PC-3 (cell line): Measurements from ENCODE around the gene SLC38A9. TPM values are rescaled to one million over a fixed set of nuclear protein-coding genes. Genes with fewer than 3 reads are reported as not detected.

ENCODE experiments used
- ATAC-seq: fragments of 200-7000 bp; cut with Tn5 transposase; 2 replicates; pipeline ENCODE4 v1.9.1; 2020; ENCODE audit warnings: mild to moderate bottlenecking, moderate library complexity
- BruUV-seq: library from RNA; stranded (reverse); fragments of 400-500 nt; replicated peaks from 2 replicates; lab custom pipeline; 2021; lab: Mats Ljungman, UMichigan
- CTCF ChIA-PET: fragments of 300-600 bp; sonication (Branson Sonifier 250); formaldehyde crosslinking; loops from one replicate; lab custom pipeline; 2022; ENCODE audit warnings: antibody characterized with exemption; lab: Charles Lee
- POLR2A ChIA-PET: fragments of 300-600 bp; sonication (Branson Sonifier 250); formaldehyde crosslinking; loops from one replicate; lab custom pipeline; 2022; ENCODE audit warnings: antibody characterized with exemption; ENCODE audit not compliant: unreplicated experiment; lab: Charles Lee
- DNase-seq: peaks from one replicate; pipeline ENCODE4 v3.0.0-alpha.2; 2015
- H2AFZ ChIP-seq: fragments of 300-600 bp; sonication (generic); 2 replicates; pipeline ENCODE4 v1.6.0; 2016; ENCODE audit warnings: antibody characterized with exemption, low read length
- H3F3A ChIP-seq: fragments of 300-600 bp; sonication (generic); one replicate; pipeline ENCODE4 v1.6.0; 2017; ENCODE audit warnings: antibody characterized with exemption, low read length, control low read depth, mild to moderate bottlenecking; ENCODE audit not compliant: unreplicated experiment
- H3K27ac ChIP-seq: fragments of 300-600 bp; sonication (generic); 2 replicates; pipeline ENCODE4 v1.5.1; 2016; ENCODE audit warnings: mild to moderate bottlenecking, low read length
- H3K27me3 ChIP-seq: fragments of 300-600 bp; sonication (generic); 2 replicates; pipeline ENCODE4 v1.6.1; 2016; ENCODE audit warnings: low read length, mixed read lengths
- H3K36me3 ChIP-seq: fragments of 300-600 bp; sonication (generic); 2 replicates; pipeline ENCODE4 v1.6.1; 2016; ENCODE audit warnings: low read depth, mixed run types, low read length, mixed read lengths
- H3K4me1 ChIP-seq: fragments of 300-600 bp; sonication (generic); 2 replicates; pipeline ENCODE4 v1.5.1; 2016; ENCODE audit warnings: low read length; ENCODE audit not compliant: insufficient read depth
- H3K4me2 ChIP-seq: fragments of 300-600 bp; sonication (generic); 2 replicates; pipeline ENCODE4 v1.6.0; 2016; ENCODE audit warnings: low read length
- H3K4me3 ChIP-seq: fragments of 300-600 bp; sonication (generic); 2 replicates; pipeline ENCODE4 v1.5.1; 2016; ENCODE audit warnings: mild to moderate bottlenecking, low read length, mixed read lengths
- H3K79me2 ChIP-seq: fragments of 300-600 bp; sonication (generic); 2 replicates; pipeline ENCODE4 v1.6.1; 2017; ENCODE audit warnings: low read length, mixed read lengths
- H3K9ac ChIP-seq: fragments of 300-600 bp; sonication (generic); 2 replicates; pipeline ENCODE4 v1.6.0; 2016; ENCODE audit warnings: mild to moderate bottlenecking, low read length
- H3K9me2 ChIP-seq: fragments of 300-600 bp; sonication (generic); replicated peaks from 2 replicates; pipeline ENCODE4 v1.6.1; 2016; ENCODE audit warnings: mixed run types, low read length, mixed read lengths
- H3K9me3 ChIP-seq: fragments of 300-600 bp; sonication (generic); 2 replicates; pipeline ENCODE4 v1.6.1; 2016; ENCODE audit warnings: low read length, mixed read lengths
- H4K20me1 ChIP-seq: fragments of 300-600 bp; sonication (generic); 2 replicates; pipeline ENCODE4 v1.6.1; 2016; ENCODE audit warnings: low read length, mixed read lengths
- CTCF ChIP-seq: fragments of 300-600 bp; sonication (generic); conservative IDR thresholded peaks from 2 replicates; pipeline ENCODE4 v1.5.1; 2017; ENCODE audit warnings: antibody characterized with exemption, low read depth, mild to moderate bottlenecking, low read length
- EZH2 ChIP-seq: fragments of 300-600 bp; sonication (generic); IDR thresholded peaks from one replicate; pipeline ENCODE4 v1.6.1; 2017; ENCODE audit warnings: antibody characterized with exemption, mild to moderate bottlenecking, low read length; ENCODE audit not compliant: unreplicated experiment
- EZH2phosphoT487 ChIP-seq: fragments of 300-600 bp; sonication (generic); IDR thresholded peaks from 2 replicates; pipeline ENCODE4 v1.6.1; 2018; ENCODE audit warnings: mild to moderate bottlenecking, antibody characterized with exemption, low read length, borderline replicate concordance
- intact Hi-C: fragments of 100-400 bp; cut with micrococcal nuclease; formaldehyde crosslinking; loops from 2 replicates; pipeline ENCODE4 v1.9.0; 2023
- total RNA-seq: library from RNA; depleted of rRNA; stranded (reverse); fragments of >200 nt; gene quantifications from 2 replicates; pipeline ENCODE4 v1.2.3, GENCODE V29; 2014

The SLC38A9 gene
- total RNA-seq, 1 experiment from 2014 or later, result 12.9 TPM

- H3K9ac ChIP-seq, result no peak overlapping the region
- no peak overlapping the region for H3K4me2 ChIP-seq
- intact Hi-C loops, result no loop called here
- no peaks in the 10 kb centered on the region for H3K9me3 ChIP-seq
- H3K27ac ChIP-seq, result no peak overlapping the region
- BruUV-seq, result no TSS peak
- no peaks in the 10 kb centered on the region for H3K4me1 ChIP-seq
- peak; percentile 45 for ATAC-seq
- H3K9me2 ChIP-seq, result no peaks in the 10 kb centered on the region
- no peaks in the 10 kb centered on the region for H4K20me1 ChIP-seq
- DNase-seq, result peak; percentile 6
- no peaks in the 10 kb centered on the region for H3K79me2 ChIP-seq
- POLR2A ChIA-PET, result no interaction called here
- no peak overlapping the region for H2AFZ ChIP-seq
- H3K4me3 ChIP-seq, result no peak overlapping the region
- no peaks in the 10 kb centered on the region for H3K27me3 ChIP-seq
- H3K36me3 ChIP-seq, result no peaks in the 10 kb centered on the region
- no peak for TF ChIP-seq EZH2phosphoT487
- no peak for TF ChIP-seq EZH2
- TF ChIP-seq CTCF, result no peak
- H3F3A ChIP-seq, result no peaks in the 10 kb centered on the region
- CTCF ChIA-PET, result no interaction called here
These were observed 91.9 kb downstream of the SLC38A9 start for GRCh38 chr5:55620009-55620765.

- Histone ChIP-seq H3K4me3 (no peak overlapping the region), H4K20me1 (no peaks in the 10 kb centered on the region), H3K4me2 (no peak overlapping the region), H3K4me1 (no peaks in the 10 kb centered on the region), H2AFZ (no peak overlapping the region), H3K79me2 (no peaks in the 10 kb centered on the region), H3K9me2 (no peaks in the 10 kb centered on the region), H3K9me3 (no peaks in the 10 kb centered on the region), H3K36me3 (no peaks in the 10 kb centered on the region), H3K9ac (no peak overlapping the region), H3F3A (no peaks in the 10 kb centered on the region), H3K27me3 (no peaks in the 10 kb centered on the region), H3K27ac (no peak overlapping the region)
- ATAC-seq, result no peak
- CTCF ChIA-PET, result no interaction called here
- intact Hi-C loops, result no loop called here
- no peak for DNase-seq
- BruUV-seq, result no TSS peak
- POLR2A ChIA-PET, result no interaction called here
- TF ChIP-seq CTCF (no peak), EZH2phosphoT487 (no peak), EZH2 (no peak)
These were observed 93.8 kb downstream of the SLC38A9 start for GRCh38 chr5:55618318-55618717.
